CD4-positive, alpha-beta T cell treated with Interleukin-4 for 4 hours (primary cell): Measurements from ENCODE around the gene SLC38A10.
A peak's percentile ranks its signal among the peaks of the same experiment; 100 is the strongest.
"Not testable (repeated sequence)": the region's sequence is repeated elsewhere in the genome, so short reads cannot be mapped to it uniquely, and the experiment has no call there.

Experiments used
- DNase-seq: peaks from one replicate; pipeline ENCODE4 v3.0.0-alpha.2; 2020

SLC38A10 gene

GRCh38 chr17:81310949-81311550 lies 15.9 kb upstream of the SLC38A10 start:
- DNase-seq = no peak

- no peak for DNase-seq
Observed at GRCh38 chr17:81309859-81310839, 15.0 kb upstream of the SLC38A10 start.

DNA sequence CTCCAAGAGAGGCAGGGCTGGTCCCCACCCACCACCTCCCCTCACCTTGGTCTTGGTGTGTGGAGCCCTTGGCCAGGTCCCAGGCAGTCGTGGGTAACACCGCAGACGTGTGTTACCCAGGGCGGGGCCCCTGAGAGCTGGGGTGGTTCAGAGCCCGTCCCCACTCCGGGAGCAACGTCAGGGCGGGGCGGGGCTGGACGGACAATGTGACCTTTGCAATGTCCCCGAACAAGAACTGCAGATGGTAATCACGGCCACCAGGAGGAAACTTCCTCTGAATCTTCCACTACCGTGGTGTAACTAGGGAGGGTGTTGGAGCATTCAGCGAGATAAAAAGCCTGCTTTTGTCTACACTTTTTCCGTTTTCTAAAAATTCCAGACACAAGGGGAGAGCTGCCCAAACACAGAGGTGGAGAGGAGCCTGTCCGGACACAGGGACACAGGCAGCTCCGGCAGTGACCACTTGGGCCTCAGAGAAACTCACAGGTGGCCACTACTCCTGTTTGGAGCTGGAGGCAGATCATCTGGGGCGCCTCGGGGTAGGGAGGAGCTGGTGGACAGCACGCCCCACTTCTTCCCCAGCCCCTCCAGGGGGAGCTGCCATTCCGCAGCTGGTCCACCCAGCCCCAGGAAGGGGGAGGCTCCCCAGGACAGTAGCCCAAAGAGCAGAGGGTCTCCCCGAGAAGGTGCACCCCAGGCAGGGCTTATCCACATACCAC lies 14.2 kb upstream of the SLC38A10 start:
- peak; percentile 23 for DNase-seq

DNA sequence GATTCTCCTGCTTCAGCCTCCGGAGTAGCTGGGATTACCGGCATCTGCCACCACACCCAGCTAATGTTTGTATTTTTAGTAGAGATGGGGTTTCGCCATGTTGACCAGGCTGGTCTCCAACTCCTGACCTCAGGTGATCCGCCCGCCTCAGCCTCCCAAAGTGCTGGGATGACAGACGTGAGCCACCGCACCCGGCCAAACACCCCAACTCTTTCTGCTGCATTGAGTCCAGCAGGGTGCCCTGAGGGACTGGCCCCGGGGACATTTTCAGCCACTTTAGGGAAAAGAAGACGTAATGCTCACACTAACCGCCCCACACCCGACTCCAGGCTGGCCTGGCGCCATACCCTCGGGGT lies 13.7 kb upstream of the SLC38A10 start:
- not testable (repeated sequence) for DNase-seq

GRCh38 chr17:81307636-81308560 lies 12.8 kb upstream of the SLC38A10 start:
- no peak for DNase-seq

GRCh38 chr17:81306898-81307510 lies 11.9 kb upstream of the SLC38A10 start:
- no peak for DNase-seq

GRCh38 chr17:81306491-81306890 lies 11.4 kb upstream of the SLC38A10 start:
- DNase-seq = no peak

DNA sequence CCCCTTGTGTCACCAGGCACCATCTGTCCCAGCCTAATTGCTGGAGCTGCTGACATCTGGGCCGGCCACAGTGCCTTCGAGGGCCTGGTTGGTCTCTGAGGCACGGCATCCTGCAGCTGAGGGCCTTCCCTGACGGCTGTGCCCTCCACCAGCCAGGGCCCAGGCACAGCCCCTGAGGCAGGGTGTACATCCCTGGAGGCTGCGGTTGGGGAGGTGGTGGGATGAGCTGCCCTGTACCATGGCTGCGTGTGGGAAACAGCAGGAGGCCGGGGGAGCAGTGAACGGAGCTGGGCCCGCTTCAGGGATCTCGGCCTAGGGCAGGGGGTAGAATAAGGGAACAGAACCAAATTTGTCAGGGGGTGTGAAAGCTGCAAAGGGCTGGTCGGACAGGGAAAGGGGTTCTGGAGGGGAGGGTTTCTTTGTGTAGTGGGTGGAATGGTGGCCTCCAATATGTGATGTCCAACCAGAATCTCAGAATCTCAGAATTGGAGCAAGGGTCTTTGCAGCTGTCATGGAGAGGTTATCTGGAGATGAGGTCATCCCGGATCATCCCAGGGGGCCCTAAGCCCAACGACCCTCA lies 10.0 kb upstream of the SLC38A10 start:
- DNase-seq = no peak

GRCh38 chr17:81304196-81305015 lies 9.3 kb upstream of the SLC38A10 start:
- DNase-seq = no peak

DNA sequence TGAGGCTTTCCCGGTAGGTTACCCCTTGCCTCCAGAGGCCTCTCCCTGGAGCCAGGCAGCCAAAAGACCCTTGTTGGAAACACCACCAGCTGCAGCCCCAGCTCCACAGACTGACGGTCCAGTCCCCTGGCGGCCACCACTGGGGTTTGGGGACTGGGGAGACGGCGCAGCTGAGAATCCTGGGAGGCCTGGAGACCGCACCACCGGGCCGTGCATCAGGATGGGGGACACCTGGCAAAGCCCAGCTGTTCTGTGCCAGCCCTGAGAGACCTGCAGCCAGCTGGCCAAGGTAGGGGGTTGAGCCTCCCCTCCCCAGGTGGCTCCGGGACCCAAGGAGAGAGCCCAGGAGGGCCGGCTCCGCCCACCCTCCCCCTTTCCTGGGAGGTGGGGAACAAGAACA lies 8.3 kb upstream of the SLC38A10 start:
- no peak for DNase-seq

- no peak for DNase-seq
Observed at GRCh38 chr17:81302861-81303333, 7.8 kb upstream of the SLC38A10 start.

GRCh38 chr17:81302324-81302723 lies 7.2 kb upstream of the SLC38A10 start:
- no peak for DNase-seq

DNA sequence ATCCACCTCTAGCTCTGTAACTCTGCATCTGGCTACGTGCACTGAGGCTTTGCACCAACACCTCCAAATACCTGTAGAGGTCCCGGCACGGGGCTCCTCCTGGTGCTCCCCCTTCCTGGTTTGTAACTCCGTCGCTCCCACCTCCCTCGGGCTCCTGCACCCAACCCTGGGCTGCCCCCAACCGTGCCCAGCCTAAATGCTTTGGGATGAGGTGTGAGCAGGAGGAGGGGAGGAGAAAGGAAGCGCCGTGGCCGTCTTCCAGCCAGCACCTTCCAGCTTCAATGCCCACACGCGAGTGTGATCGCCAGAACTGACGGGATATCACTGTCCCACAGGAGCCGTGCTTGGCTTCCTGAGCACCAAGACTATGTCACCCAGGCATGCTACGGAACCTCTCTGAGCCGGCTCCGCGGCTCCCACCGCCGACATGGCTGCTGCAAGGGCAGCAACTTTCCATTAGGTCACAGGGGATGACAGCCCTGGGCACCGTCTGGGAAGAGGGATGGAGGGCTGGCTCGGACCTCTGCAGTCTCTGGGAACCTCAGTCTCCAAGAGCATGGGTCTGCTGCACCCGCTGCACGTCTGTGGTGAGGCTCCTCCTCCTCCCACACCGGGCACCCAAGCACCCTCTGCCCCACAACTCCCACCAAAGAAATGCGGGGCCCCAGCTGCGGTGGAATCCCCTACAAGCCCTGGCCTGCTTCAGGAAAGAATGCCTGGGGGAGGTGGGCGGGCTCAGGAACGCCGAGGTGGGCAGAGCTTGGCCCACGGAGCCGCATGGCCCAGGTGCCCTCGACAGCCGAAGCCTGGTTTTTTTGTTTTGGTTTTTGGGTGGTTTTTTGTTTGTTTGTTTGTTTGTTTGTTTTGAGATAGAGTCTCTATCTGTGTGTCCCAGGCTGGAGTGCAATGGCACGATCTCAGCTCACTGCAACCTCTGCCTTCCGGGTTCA lies 6.4 kb upstream of the SLC38A10 start:
- no peak for DNase-seq

DNA sequence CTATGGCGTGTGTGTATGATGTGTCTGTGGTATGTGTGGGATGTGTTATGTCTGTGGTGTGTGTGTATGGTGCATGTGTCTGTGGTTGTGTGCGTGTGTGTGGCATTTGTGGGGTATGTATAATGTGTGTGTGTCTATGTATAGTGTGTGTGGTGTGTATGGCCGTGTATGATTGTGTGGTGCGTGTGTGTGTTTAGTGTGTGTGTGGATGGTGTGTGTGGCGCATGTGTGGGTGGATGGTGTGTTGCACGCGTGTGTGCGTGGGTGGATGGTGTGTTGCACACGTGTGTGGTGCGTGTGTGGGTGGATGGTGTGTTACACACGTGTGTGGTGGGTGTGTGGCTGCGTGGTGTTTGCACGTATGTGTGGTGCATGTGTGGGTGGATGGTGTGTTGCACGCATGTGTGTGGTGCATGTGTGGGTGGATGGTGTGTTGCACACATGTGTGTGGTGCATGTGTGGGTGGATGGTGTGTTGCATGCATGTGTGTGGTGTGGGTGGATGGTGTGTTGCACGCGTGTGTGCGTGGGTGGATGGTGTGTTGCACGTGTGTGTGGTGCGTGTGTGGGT lies 5.6 kb upstream of the SLC38A10 start:
- no peak for DNase-seq

DNA sequence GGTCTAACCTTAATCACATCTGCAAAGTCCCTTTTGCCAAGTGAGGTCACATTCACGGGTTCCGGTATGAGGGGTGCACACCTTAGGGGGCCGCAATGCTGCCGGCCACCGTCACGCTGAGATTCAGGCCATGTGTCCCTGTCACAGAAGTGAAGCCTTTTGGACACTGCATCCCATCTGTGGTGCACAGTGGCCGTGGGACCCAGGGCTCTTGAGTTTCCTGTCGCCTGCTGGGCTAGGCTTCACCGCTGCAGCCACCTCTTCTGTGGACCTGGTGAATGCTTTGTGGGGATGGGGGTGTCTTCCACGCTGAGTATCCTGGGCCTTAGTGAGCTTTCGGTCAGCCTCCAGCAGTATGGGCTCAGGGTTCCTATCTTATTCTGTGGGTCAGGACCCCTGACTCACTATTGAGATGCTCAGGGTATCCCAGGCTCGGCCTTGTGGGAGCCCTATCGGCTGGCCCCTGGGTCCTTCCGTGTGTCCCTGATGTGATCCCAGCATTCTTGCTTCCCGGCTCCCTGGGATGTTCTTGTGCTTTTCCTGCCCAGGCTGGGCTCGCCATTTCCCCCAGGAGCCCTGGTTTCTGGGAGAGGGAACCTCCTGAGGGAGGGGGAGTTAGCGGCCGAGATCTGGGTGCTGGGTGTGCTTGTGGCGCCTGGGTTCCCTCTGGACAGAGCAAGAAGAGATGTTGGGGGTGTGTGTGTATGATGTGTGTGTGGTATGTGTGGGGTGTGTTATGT lies 4.9 kb upstream of the SLC38A10 start:
- no peak for DNase-seq

DNA sequence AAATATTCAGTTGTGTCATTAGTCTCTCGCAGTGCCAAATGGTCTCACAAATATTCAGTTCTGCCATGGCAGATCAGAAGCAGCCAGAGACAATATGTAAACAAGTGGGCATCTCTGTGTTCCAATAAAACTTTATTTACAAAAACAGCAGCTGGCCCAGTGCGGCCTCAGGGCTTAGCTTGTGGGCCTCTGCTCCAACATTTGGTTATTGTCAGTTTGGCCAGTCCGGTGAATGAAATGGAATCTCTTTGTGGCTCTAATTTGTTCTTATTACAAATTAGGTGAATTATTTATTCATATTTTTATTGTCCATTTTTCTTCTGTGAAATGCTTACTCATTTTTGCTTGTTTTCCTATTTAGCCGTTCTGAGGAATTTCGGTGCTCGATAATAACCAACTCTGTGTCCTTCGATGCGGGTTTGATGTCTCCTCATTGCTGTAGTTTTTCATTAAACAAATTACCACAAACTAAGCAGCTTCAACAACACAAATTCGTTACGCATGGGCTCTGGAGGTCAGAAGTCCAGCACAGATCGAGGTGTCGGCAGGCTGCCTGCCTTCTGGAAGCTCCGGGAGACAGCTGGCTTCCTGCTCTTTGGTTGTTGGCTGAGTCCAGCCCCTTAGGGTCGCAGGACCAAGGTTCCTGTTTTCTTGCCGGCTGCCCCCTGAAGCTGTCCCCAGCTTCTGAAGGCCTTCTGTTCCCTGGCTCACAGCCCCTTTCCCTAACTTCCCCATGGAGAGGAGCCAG lies 4.1 kb upstream of the SLC38A10 start:
- no peak for DNase-seq

DNA sequence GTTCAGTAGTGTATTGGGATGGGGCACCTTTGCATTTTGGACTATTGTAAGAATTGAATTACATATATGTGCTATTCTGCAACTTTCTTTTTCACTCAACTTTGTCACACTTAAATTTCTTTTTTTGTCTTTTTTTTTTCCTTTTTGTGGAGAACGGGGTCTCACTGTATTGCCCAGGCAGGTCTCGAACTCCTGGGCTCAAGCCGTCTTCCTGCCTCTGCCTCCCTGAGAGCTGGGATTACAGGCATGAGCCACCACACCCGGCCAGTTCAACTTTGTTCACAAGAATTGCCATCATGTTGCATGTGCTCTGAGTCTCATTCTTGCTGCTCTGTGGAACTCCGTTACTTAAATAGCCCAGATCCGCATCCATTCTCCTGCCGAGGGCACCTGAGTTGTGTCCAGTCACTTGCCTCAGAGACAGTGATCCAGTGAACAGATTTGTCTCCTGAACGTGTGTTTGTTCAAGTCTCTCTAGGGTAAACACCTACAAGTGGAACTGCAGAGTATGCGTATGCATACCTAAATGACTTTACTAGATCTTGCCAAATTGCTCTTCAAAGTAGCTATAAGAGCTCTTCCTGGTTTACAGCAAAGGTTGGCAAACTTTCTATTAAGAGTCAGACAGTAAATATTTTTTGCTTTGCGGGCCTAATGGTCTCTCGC lies 3.4 kb upstream of the SLC38A10 start:
- DNase-seq = no peak
